Stimulated activated CD8-positive, alpha-beta memory T cell treated with anti-CD3 and anti-CD28 coated beads, Interleukin-2, amount 100 ng/mL, for 48 hours (primary cell): ENCODE data around the gene DCT.

Experiments
- DNase-seq, 2 donors: peaks; one replicate each; pipeline ENCODE4 v3.0.0-alpha.2; 2020; ENCODE audit warnings: low read depth in 2 of 2

Gene DCT

DNA sequence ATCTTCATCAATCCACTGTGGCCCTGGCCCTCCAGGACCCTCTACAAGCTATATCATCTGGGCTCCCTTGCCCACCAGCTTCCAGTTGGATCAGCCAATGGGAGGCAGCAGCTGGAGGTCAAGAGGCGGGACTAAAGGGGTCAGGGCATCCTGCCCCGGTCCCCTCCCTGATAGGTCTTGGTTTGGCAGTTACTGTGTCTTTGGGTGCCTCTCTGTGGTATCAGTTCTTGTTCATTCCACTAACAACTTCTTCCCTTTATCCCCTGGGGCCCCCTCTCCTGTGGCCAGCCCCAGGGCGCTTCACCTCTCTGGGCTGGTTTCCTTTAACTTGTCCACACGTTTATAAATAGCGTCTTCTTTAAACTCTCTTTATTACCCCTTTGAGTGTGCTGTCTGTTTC lies 83.6 kb downstream of the DCT start:
- DNase-seq: no peak

DNA sequence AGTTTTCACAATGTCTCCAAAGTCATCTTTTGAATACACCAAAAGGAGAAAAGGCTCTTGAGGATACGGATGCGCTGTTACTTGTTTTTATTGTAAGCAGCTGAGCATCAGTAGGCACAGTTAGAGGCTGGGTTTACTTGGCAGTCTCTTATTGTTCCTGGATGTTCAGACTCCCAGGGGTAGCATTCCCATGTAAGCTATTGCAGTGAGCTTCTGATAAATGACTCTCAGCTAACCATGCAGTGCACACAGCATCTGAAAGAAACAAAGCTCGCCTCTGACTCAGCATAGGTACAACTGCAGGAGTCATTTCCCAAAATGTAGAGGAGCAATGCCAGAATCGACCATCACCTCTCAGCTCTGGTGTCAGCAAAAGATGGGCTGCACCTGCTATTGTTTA lies 84.8 kb downstream of the DCT start:
- DNase-seq: no peak

DNA sequence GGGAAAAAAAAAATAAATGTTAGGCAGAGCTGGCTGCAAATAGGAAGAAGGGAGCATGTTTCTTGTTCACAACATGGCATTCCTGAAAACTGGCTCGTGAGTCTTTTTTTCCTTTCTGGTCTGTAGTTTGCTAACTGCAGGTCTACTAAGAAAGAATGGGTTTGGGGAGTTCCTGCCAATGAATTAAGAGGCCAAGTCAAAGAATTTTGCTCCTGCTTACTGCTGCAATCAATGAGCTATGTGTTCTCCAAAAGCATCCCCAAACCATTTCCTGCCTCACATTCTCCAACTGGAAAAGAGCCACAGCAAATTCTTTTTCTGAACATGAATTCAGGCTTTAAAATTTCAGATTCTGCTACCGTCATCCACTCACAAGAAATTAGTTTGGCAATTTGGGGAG lies 88.6 kb downstream of the DCT start:
- DNase-seq: no peak

GRCh38 chr13:94389604-94390351 lies 89.7 kb downstream of the DCT start:
- no peak for DNase-seq

DNA sequence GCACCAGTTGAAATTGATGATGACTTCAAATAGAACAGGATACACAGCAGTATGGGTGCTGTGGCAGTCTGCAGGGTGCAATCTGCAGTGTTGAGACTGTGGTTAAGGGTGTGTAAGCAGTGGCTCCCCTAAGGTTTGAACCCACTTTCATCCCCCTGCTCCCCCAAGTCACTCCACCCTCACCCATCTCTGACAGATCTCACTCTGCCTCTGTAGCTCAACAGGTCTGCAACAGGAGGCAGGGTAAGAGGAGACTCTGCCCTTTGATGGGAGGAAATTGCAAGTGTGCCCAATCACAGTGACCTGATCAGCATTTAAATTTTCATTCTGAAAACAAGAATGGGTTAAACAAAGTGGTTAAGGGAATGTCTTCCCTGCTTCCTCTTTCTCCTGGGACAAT lies 92.4 kb downstream of the DCT start:
- no peak for DNase-seq
